Activated T-helper 1 cell treated with anti-CD3 and anti-CD28 coated beads, Interleukin-2, amount 50 U/mL, for 16 hours (primary cell): ENCODE measurements around the gene RBMS2.
"Not testable (repeated sequence)": the region's sequence is repeated elsewhere in the genome, so short reads cannot be mapped to it uniquely, and the experiment has no call there.

Source experiments
- DNase-seq, 2 donors: peaks; one replicate each; pipeline ENCODE4 v3.0.0-alpha.2; 2020; ENCODE audit warnings: low read depth in 1 of 2, low spot score in 1 of 2

Gene RBMS2

DNA sequence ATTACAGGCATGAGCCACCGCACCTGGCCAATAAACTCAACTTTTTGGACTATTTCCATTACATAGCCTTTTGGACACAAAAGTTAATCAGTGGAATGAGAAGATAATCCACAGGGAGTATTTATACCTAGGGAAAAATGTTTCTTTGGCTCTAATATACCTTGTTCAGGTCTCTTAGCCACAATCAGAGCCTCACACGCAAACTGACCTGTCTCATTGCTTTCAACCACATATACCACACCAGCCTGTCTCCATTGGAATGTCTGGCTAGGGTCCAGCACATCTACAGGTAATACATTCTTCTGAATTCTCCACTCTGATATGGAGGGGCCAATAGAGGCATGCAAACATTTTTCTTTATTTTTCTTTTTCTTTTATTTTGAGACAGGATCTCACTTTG, 3.8 kb upstream of the RBMS2 start:
- DNase-seq: no peak

DNA sequence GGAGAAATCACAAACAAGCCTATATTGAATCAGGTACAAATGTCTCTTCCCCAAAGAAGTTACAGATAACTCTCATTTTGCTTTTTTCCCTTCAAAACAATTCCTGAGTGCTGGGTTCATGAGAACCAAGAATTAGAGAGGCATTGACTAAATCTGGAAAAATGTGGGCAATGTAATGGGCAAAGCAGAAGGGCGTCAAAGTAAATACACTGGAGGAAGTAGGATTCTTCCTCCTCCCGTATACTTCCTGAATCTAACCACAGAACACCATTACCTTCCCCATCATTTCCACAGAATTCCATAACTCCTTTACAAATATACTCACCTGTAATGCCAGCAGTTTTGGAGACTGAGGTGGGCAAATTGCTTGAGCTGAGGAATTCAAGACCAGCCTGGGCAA, 3.0 kb upstream of the RBMS2 start:
- no peak for DNase-seq

DNA sequence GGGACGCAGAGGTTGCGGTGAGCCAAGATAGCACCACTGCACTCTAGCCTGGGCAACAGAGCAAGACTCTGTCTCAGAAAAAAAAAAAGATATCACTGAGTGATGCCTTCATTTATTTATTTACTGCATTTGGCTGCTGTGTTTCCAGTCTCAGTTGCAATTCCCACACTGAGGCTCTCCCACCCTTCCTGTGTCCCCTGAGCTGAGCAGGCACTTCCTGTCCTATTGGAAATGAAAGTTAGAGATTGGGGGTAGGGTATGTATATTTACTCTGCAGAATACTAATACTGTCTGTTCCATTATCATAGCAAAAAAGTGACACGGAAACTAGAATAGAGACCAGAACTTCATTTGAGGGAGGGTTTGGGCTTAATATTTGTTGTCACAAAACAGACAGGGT, 1.6 kb upstream of the RBMS2 start:
- no peak for DNase-seq

DNA sequence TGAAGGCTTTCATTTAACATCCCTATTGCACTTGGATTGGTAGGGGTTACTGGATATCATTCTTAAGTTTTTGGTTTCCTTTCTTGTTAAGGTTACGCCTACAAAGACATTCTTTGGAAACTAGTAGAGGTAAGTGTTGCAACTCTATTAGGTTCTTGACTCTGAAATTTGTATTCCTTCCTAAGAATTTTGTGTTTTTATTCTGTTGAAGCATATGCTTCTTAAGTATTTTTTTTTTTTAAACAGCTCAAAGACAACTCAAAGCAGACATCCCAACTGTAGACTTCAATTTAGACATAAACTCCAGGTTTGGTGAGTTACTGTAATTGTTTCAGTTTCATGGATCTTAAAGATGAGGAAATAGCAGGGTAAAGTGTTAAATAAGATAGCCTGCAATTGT, 1.1 kb upstream of the RBMS2 start:
- DNase-seq: no peak

DNA sequence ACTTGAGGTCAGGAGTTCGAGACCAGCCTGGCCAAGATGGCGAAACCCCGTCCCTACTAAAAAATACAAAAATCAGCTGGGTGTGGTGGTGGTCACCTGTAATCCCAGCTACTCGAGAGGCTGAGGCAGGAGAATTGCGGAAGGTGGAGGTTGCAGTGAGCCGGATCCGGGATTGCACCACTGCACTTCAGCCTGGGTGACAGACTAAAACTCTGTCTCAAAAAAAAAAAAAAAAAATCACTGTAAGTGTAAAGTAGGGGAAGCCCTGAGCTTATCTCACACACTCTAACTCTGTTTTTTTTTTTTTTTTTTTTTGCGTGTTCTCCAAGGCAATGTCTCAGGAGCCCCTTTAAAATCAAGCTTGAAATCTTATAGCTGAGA, 421 bp upstream of the RBMS2 start:
- DNase-seq: no peak

DNA sequence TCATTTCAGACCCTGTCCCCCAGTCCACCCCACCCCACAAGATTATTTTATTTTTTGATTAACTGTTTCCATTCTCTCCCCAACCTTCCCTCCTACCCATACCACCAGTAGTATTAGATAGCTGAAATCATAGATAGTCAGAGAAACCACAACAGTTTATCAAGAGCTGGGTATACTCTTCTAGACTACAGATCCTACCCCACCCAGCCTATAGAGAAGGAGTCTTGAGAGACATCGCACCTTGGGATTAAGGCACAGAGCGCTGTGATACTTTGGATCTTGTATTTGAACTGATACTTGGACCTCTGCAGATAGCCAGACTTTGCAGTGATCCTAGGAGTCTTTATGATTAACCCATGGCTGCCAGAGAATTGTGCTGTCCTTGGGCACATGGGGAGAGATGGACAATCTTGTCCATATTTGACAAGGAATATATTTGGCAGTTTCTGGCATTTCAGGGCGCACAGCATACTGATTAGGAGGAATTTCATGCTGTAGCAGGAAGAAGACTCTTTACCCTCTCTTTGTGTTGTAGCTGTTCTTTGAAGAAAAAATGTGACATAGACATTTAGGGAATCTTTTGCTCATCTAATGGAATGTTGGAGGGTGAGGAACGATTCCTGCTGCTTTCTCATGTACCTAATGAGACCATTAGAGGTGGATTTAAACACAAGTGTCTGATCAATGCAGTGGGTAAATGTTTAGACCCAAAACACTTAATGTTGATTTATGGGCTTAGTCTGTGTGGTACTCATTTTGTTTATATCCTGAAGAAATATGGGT, 982 bp downstream of the RBMS2 start:
- no peak for DNase-seq

DNA sequence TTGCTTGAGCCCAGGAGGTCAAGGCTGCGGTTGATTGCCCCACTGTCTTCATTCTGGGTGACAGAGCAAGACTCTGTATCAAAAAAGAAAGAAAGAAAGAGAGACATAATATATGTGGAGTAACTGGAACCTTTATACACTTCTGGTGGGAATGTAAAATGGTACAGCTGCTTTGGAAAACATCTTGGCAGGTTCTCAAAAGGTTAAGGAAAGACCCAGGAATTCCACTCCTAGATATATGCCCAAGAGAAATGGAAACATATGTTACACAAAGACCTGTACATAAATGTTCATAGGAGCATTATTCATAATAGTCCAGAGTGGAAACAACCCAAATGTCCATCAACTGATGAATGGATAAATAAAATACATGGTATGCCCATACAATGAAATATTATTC, 7.2 kb downstream of the RBMS2 start:
- DNase-seq: no peak

DNA sequence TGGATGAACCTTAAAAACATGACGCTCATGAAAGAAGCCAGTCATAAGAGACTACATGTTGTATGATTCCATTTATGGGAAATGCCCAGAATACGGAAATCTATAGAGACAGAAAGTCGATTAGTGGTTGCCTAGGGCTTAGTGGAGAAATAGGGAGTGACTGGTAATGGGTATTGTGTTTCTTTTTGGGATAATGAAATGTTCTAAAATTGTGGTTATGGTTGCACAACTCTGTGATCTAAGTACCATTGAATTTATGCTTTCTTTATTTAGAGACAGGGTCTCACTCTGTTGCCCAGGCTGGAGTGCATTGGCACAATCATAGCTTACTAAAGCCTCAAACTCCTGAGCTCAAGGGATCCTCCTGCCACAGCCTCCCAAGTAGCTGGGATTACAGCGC, 8.0 kb downstream of the RBMS2 start:
- DNase-seq: no peak

DNA sequence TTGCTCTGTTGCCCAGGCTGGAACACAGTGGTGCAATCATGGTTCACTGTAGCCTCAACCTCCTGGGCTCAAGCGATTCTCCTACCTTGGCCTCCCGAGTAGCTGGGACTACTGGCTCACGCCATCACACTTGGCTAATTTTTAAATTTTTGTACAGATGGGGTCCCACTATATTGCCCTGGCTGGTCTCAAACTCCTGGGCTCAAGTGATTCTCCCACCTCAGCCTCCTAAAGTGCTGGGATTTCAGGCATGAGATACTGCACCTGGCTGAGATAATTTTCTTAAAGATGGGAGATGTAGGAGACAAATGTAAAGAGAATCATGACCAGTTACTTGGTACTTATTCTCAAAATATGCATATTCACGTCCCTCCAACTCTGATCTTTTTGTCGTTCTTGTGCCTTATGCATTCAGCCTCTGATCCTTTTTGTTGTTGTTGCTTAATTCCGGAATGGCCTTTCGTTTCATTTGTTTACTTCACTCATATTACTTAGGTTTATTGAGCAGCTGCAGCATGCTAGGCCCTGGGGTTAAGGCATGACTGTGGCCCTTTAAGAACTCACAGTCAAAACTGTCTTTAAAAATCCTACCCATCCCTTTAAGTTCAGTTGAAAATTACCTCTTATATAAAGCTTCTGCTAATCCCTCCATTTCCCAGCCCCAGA, 8.9 kb downstream of the RBMS2 start:
- no peak for DNase-seq

DNA sequence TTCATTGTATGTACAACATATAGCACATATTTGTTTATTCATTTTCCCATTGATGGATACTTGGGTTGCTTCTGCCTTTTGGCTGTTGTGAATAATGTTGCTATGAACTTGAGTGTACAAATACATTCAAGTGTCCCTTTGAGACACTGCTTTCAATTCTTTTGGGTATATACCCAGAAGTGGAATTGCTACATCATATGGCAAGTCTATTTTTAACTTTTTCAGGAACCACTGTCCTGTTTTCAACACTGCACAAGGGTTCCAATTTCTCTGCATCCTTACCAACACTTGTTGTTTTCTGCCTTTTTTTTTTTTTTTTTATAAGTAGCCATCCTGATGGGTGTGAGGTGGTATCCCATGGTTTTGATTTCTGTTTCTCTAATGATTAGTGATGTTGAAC, 15.9 kb downstream of the RBMS2 start:
- DNase-seq: no peak

DNA sequence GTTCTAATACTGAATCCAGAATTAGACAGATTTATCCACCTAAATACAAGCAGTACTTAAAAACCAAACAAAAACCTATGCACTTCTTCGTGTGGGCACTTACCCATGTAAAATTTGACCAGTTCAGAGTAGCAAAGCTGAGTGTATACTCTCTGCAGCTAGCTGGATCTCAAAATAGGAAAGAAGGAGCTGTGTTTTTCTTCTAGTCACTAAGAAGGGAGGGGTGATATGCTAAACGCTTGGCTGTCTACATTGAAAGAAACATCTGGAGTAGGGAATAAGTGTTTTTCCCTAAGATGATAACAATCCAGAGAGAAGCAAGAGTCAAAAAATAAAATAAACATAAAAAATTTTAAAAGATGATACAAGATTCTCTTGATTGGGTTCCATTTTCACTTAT, 20.0 kb downstream of the RBMS2 start:
- DNase-seq: no peak

DNA sequence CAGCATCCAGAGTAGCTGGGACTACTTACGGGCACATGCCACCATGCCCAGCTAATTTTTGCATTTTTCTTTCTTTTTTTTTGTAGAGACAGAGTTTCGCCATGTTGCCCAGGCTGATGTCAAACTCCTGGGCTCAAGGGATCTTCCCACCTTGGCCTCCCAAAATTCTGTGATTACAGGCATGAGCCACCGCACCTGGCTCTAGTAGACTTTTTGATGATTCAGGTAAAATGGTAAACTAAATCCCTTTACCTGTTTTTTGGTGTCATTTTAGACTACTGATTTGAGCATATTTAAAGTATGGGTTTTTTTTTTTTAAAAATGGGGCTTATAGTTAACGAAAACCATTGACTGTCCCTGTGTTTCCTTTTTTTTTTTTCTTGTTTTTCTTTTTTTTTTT, 20.5 kb downstream of the RBMS2 start:
- no peak for DNase-seq

DNA sequence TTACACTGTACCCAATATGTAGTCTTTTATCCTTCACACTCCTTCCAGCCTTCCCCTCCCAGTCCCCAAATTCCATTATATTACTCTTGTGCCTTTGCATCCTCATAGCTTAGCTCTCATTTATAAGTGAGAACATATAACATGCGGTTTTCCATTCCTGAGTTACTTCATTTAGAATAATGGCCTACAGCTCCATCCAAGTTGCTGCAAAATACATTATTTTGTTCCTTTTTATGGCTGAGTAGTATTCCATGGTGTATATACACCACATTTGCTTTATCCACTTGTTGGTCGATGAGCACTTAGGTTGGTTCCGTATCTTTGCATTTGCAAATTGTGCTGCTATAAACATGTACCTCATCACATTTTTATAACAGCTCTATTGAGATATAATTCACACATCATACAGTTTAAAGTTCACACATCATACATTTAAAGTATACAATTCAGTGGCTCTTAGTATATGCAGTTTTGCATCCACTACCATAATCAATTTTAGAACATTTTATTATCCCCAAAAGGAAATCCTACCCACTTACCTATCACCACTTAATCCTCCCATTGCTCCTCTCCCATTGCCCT, 23.5 kb downstream of the RBMS2 start:
- DNase-seq: no peak

DNA sequence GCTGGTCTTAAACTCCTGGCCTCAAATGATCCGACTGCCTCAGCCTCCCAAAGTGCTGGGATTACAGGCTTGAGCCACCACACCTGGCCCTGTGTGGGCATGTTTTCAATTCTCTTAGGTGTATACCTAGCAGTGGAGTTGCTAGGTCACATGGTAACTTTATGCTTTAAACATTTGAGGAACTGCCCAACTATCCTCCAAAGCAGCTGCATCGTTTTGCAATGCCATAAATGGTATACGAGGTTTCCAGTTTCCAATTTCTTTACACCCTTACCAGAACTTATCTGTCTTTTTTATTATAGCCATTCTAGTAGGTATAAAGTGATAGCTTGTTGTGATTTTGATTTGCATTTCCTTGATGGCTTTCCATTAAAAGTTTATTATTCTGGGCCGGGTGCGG, 25.1 kb downstream of the RBMS2 start:
- DNase-seq: no peak

DNA sequence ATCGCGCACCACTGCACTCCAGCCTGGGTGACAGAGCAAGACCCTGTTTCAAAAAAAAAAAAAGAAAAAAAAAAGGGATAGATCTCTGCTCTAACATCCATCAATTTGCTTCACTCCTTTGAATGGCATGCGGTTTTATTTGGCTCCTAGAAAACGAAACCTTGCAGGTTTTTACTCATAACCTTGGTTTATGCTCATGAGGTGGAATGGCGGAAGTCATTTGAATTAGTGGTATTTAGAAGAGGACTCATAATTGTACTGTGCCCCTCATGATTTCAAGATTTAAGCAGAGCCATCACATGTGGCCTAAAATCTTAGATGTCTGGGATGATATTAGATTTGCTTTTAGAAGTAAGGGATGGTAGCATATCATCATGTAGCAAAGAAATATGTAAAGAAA, 29.4 kb downstream of the RBMS2 start:
- no peak for DNase-seq

DNA sequence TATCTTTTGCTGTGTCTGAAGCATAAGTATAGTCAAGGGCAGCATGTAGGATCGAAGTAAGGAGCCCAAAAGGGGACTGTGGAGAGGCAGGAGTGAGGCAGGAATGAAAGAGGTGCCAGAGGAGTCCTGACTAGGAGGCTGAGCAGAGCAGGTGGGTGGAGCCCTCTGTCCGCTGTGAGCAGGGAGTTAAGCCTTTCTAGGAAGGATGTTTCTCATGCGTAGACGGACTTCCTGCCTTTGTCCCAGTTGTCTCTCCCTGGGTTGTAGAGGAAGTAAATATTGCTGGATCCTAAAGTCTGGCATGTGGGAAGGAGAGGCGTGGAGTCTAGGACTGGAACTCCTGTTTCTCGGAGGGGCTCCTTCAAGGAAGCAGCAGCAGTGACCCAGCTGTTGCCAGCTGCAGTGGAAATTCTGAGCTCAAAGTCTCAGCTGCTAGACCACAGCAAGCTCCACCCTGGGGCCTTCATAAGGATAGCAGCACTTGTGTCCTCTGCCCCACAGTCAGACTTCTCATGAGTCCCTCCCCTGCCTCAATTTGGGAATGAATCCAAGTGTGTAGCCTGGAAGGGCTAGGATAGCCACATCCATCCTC, 44.0 kb downstream of the RBMS2 start:
- DNase-seq: no peak

DNA sequence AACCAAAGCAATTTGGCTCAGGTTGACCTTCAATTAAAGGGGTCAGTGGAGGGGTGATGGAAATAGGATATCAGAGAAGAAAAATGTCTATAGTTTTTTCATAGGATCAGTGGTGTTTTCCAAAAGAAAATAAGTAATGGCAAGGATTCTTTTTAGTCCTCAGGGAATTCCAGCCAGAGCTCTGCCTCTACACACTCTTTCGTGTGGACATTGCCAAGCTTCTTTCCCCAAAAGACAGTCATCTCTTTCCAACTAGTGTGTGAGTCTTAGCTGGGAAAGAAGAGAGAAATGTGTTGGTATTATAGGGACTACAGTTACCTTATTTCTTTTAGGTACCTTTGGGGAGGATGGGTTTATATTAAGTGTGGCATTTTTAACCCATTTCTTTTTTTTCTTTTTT, 46.5 kb downstream of the RBMS2 start:
- no peak for DNase-seq

DNA sequence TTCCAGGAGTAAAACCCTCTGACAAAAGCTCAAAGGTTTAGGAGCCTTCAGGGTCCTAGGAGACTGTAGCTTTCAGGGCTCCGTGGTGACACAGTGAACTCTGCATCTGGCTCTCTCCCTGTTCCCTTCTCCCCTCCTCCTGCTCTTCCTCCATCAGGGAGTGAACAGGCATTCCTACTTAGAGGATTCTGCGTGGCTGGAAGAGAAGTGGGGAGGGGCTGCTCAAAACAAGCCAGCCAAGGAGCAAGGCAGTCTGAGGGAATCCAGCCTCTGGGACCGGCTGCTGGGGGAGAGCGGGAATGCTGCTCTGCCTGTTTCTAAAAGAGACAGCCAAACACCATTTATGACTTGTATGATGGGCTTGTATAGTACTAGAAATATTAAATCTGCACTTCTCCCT, 49.5 kb downstream of the RBMS2 start:
- DNase-seq: no peak

DNA sequence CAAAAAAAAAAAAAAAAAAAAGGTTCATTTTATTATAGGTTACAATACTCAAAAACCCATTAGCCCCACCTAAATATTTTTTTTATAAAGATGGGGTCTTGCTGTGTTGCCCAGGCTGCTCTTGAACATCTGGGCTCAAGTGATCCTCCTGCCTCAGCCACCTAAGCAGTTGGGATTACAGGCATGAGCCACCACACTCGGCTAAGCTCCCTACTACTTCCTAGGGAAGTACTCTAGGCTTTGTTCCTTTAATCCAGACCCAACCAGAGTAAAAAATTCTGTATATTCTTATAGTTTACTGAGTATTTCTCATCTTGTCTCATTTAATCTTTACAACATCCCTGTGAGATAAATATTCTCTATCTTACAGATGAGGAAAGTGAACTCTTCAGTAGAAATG, 50.7 kb downstream of the RBMS2 start:
- DNase-seq: no peak

DNA sequence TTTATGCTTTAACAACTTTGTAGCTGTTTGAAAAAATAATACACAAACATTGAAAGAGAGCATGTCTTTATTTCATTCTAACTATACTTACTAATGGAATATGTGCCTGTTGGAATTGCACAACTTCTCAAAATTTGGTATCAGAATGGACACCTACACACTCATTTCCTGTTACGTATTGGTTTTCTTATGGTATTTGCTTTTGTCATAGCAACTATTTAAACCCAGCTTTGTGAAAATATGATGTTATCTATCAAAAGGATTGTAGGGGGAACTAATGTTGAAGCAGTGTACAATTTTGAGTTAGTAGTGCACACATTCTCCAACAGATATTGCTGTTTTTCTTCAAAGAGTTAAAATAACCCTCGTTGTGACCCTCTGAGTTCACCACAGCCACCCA, 52.6 kb downstream of the RBMS2 start:
- DNase-seq: no peak

DNA sequence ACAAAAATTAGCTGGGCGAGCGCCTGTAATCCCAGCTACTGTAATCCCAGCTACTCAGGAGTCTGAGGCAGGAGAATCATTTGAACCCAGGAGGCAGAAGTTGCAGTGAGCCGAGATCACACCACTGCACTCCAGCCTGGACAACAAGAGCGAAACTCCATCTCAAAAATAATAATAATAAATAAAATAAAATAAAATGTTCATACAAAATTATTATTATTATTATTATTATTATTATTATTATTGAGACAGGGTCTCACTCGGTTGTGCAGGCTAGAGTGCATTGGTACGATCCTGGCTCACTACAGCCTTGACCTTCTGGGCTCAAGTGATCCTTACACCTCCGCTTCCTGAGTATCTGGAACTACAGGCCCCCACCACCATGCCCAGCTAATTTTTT, 55.6 kb downstream of the RBMS2 start:
- not testable (repeated sequence) for DNase-seq

DNA sequence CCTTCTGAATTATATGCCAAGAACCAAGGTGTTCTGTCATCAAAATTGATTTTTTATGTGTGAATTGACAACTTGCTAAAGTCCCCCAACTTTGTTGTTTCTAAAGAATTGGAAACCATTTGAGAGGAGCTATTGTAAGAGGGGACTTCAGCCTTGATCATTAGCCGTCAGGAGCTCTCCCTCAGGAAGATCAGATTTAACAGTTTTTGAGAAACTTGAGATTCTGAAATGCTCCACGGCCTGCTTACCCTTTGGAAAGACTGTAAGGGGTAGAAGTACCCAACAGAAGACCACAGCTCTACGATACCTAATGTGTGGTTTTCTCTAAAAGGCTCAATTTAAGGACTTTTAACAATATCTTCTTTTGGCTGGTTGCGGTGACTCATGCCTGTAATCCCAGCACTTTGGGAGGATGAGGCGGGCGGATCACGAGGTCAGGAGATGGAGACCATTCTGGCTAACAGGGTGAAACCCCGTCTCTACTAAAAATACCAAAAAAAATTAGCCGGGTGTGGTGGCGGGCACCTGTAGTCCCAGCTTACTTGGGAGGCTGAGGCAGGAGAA, 57.4 kb downstream of the RBMS2 start:
- DNase-seq: no peak
